Liver (tissue), 9 donors: ENCODE measurements around the gene TBP. TPM values are rescaled to one million over a fixed set of nuclear protein-coding genes. Genes with fewer than 3 reads are reported as not detected.

Source experiments
- DNase-seq: peaks from one replicate; pipeline ENCODE4 v3.0.0-alpha.2; 2017; ENCODE audit warnings: low spot score
- H3K27ac ChIP-seq, 2 donors: one replicate each; pipeline ENCODE4 v1.7.0; 2013; ENCODE audit warnings: inconsistent platforms in 2 of 2, low read length in 2 of 2, control low read depth in 1 of 2, low read depth in 1 of 2, mild to moderate bottlenecking in 1 of 2
- H3K27me3 ChIP-seq, 4 donors: one replicate each; pipeline versions ENCODE4 v1.6.1 to v1.7.0; 2013; ENCODE audit warnings: low read length in 3 of 4, inconsistent platforms in 1 of 4, mild to moderate bottlenecking in 1 of 4, moderate library complexity in 1 of 4; ENCODE audit not compliant: control insufficient read depth in 4 of 4, insufficient read depth in 4 of 4
- H3K36me3 ChIP-seq, 4 donors: one replicate each; pipeline versions ENCODE4 v1.6.1 to v1.7.0; 2013; ENCODE audit warnings: low read length in 3 of 4, mild to moderate bottlenecking in 3 of 4, low read depth in 1 of 4, moderate library complexity in 1 of 4; ENCODE audit not compliant: control insufficient read depth in 4 of 4, insufficient read depth in 3 of 4
- H3K4me1 ChIP-seq, 4 donors: one replicate each; pipeline versions ENCODE4 v1.6.1 to v1.7.0; 2013; ENCODE audit warnings: low read length in 3 of 4, mild to moderate bottlenecking in 3 of 4, moderate library complexity in 1 of 4; ENCODE audit not compliant: control insufficient read depth in 4 of 4, insufficient read depth in 4 of 4
- H3K4me3 ChIP-seq, 3 donors: one replicate each; pipeline versions ENCODE4 v1.6.1 to v1.7.0; 2013; ENCODE audit warnings: low read length in 3 of 3, control low read depth in 1 of 3, low read depth in 1 of 3, mild to moderate bottlenecking in 1 of 3
- H3K9ac ChIP-seq, 2 donors: one replicate each; pipeline ENCODE4 v1.7.0; 2013; ENCODE audit warnings: low read length in 2 of 2, mild to moderate bottlenecking in 2 of 2, moderate library complexity in 2 of 2, control low read depth in 1 of 2, low read depth in 1 of 2
- H3K9me3 ChIP-seq, 4 donors: one replicate each; pipeline versions ENCODE4 v1.6.1 to v1.7.0; 2013; ENCODE audit warnings: low read length in 3 of 4; ENCODE audit not compliant: control insufficient read depth in 4 of 4
- ATF3 ChIP-seq: IDR thresholded peaks from 2 replicates; pipeline ENCODE4 v1.6.1; 2016; ENCODE audit warnings: antibody characterized with exemption
- EGR1 ChIP-seq, 2 donors: IDR thresholded peaks; 2 replicates each; pipeline ENCODE4 v1.6.1; 2016 to 2018; ENCODE audit warnings: antibody characterized with exemption in 2 of 2, low read depth in 2 of 2
- FOXA1 ChIP-seq: IDR thresholded peaks from 2 replicates; pipeline ENCODE4 v1.6.1; 2016; ENCODE audit warnings: antibody characterized with exemption
- FOXA2 ChIP-seq: IDR thresholded peaks from 2 replicates; pipeline ENCODE4 v1.6.1; 2016; ENCODE audit warnings: antibody characterized with exemption
- GABPA ChIP-seq, 2 donors: IDR thresholded peaks in 1 of 2; conservative IDR thresholded peaks in 1 of 2; 2 replicates each; pipeline ENCODE4 v1.6.1; 2016; ENCODE audit warnings: antibody characterized with exemption in 2 of 2, mild to moderate bottlenecking in 1 of 2, moderate library complexity in 1 of 2
- HNF4A ChIP-seq, 2 donors: conservative IDR thresholded peaks; 2 replicates each; pipeline ENCODE4 v1.6.1; 2016; ENCODE audit warnings: antibody characterized with exemption in 2 of 2, mild to moderate bottlenecking in 2 of 2
- HNF4G ChIP-seq: IDR thresholded peaks from 2 replicates; pipeline ENCODE4 v1.6.1; 2016; ENCODE audit warnings: antibody characterized with exemption
- JUND ChIP-seq, 2 donors: IDR thresholded peaks; 2 replicates each; pipeline ENCODE4 v1.6.1; 2016; ENCODE audit warnings: antibody characterized with exemption in 2 of 2
- NR2F2 ChIP-seq: IDR thresholded peaks from 2 replicates; pipeline ENCODE4 v1.6.1; 2016; ENCODE audit warnings: antibody characterized with exemption
- RAD21 ChIP-seq, 2 donors: IDR thresholded peaks; 2 replicates each; pipeline ENCODE4 v1.6.1; 2016; ENCODE audit warnings: antibody characterized with exemption in 2 of 2, mild to moderate bottlenecking in 2 of 2
- REST ChIP-seq: IDR thresholded peaks from 2 replicates; pipeline ENCODE4 v1.6.1; 2016; ENCODE audit warnings: antibody characterized with exemption, mild to moderate bottlenecking
- RXRA ChIP-seq, 2 donors: IDR thresholded peaks; 2 replicates each; pipeline ENCODE4 v1.6.1; 2017 to 2018; ENCODE audit warnings: antibody characterized with exemption in 2 of 2, mild to moderate bottlenecking in 1 of 2
- SP1 ChIP-seq: IDR thresholded peaks from 2 replicates; pipeline ENCODE4 v1.6.1; 2018; ENCODE audit warnings: antibody characterized with exemption, mild to moderate bottlenecking
- TAF1 ChIP-seq: conservative IDR thresholded peaks from 2 replicates; pipeline ENCODE4 v1.6.1; 2016; ENCODE audit warnings: antibody characterized with exemption, mild to moderate bottlenecking
- YY1 ChIP-seq: IDR thresholded peaks from 2 replicates; pipeline ENCODE4 v1.6.1; 2016; ENCODE audit warnings: antibody characterized with exemption, mild to moderate bottlenecking
- ZBTB33 ChIP-seq: IDR thresholded peaks from 2 replicates; pipeline ENCODE4 v1.6.1; 2016; ENCODE audit warnings: antibody characterized with exemption
- WGBS: extraction: QIAGEN DNeasy Blood & Tissue Kit; methylation state at CpG from one replicate; pipeline ENCODE4 v1.1.7; 2013; 5-methylcytosine and 5-hydroxymethylcytosine counted together
- polyA plus RNA-seq, 2 donors: library from polyadenylated mRNA; stranded (reverse) in 1 of 2; unstranded in 1 of 2; fragments of 200-250 nt in 1 of 2; fragments of >200 nt in 1 of 2; fragmentation: Nextera tagmentation in 1 of 2; extraction: Ambion mirVana in 1 of 2; gene quantifications; one replicate each; pipeline versions ENCODE4 v1.2.1 to v1.2.3, GENCODE V29; 2013 to 2015
- total RNA-seq, 2 donors: library from RNA; depleted of rRNA; stranded (reverse); fragments of >200 nt; gene quantifications; one replicate each; pipeline ENCODE4 v1.2.3, GENCODE V29; 2014
- TF ChIP-seq, protein P1 (sequence below): IDR thresholded peaks from 2 replicates; pipeline ENCODE4 v1.6.1; 2016; ENCODE audit warnings: antibody characterized with exemption
- donor health status: healthy.
- donor health status: healthy.
- donor health status: healthy.
- donor health status: healthy.
- donor health status: healthy.

TBP gene
- total and polyA plus RNA-seq, 4 donors, result 4.5 to 7.5 (median 7.3) TPM

DNA sequence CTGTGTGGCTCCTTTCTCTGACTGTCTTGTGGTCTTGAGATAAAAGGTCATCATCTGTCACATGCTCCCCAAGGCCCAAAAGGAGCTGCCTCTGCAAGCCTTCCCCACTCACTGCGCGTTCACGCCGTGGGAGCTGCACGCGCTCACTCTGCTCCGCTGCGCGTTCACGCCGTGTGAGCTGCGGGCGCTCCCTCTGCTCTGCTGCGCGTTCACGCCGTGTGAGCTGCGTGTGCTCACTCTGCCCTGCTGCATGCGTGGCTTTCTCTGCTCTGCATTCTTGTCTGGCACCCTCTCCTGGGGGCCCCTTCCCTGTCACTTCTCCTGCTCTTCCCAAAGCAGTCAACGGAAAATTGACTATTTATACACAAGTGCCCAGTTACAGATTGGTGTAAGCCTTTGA is 43.5 kb upstream of the TBP start:
- Histone ChIP-seq H3K36me3 (no peaks in the 10 kb centered on the region), H3K4me1 (no peaks in the 10 kb centered on the region), H3K27me3 (no peaks in the 10 kb centered on the region), H3K9ac (no peak overlapping the region), H3K27ac (no peak overlapping the region), H3K9me3 (no peaks in the 10 kb centered on the region), H3K4me3 (no peak overlapping the region)
- DNase-seq, result no peak
- WGBS, result 93% methylated on average over 20 of the region's 20 CpGs
- TF ChIP-seq HNF4A (conservative IDR thresholded peaks at IDR 0.05), result no peak

- no peaks in the 10 kb centered on the region for H3K36me3 ChIP-seq
- DNase-seq, result no peak
- H3K27ac ChIP-seq, result no peak overlapping the region
- H3K9me3 ChIP-seq, result no peaks in the 10 kb centered on the region
- 91% methylated on average over 4 of the region's 4 CpGs for WGBS
- TF ChIP-seq ZBTB33 (no peak), JUND (IDR thresholded peaks at IDR 0.05) (no peak), FOXA2 (no peak), RAD21 (IDR thresholded peaks at IDR 0.05) (no peak), ATF3 (no peak), TAF1 (no peak), FOXA1 (no peak), RXRA (IDR thresholded peaks at IDR 0.05) (no peak), NR2F2 (no peak), SP1 (no peak), GABPA (IDR thresholded peaks at IDR 0.05 in 1 of 2, conservative IDR thresholded peaks at IDR 0.05 in 1 of 2) (no peak)
- TF ChIP-seq, protein P1, sequence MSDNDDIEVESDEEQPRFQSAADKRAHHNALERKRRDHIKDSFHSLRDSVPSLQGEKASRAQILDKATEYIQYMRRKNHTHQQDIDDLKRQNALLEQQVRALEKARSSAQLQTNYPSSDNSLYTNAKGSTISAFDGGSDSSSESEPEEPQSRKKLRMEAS, result no peak
- H3K4me3 ChIP-seq, result no peak overlapping the region
- H3K27me3 ChIP-seq, result no peaks in the 10 kb centered on the region
- peaks cover 0 to 2% (median under 1%) of the 10 kb centered on the region in 4 donors for H3K4me1 ChIP-seq
- H3K9ac ChIP-seq, result no peak overlapping the region
These were observed 41.9 kb upstream of the TBP start for GRCh38 chr6:170512249-170512648.

DNA sequence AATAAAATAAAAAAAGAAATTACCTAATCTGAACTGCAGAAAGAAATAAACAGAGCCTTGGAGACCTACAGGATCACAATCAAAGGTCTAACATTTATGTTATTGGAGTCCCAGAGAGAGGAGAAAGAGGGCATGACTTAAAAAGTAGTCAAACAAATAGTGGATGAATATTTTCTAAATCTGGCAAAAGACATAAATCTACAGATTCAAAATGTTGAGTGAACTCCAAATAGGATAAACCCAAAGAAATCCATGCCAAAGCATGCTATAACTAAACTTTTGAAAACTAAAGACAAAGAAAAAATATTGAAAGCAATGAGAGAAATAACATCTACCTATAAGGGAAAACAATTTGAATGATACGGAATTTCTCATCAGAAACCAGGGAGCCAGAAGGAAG is 39.3 kb upstream of the TBP start:
- TF ChIP-seq TAF1 (no peak), RXRA (IDR thresholded peaks at IDR 0.05) (no peak), REST (no peak), NR2F2 (no peak), HNF4A (conservative IDR thresholded peaks at IDR 0.05) (no peak), JUND (IDR thresholded peaks at IDR 0.05) (no peak), HNF4G (no peak), GABPA (IDR thresholded peaks at IDR 0.05 in 1 of 2, conservative IDR thresholded peaks at IDR 0.05 in 1 of 2) (no peak), ATF3 (no peak), FOXA1 (no peak), FOXA2 (no peak), EGR1 (IDR thresholded peaks at IDR 0.05; ENCODE audit: low read depth in 2 of 2) (no peak), YY1 (no peak), ZBTB33 (no peak)
- TF ChIP-seq, protein P1, result no peak
- no peaks in the 10 kb centered on the region for H3K27me3 ChIP-seq
- no peak overlapping the region for H3K27ac ChIP-seq
- H3K9me3 ChIP-seq, result no peaks in the 10 kb centered on the region
- no peak overlapping the region for H3K9ac ChIP-seq
- DNase-seq, result no peak
- WGBS, result 95% methylated on average over 1 of the region's 1 CpG
- H3K36me3 ChIP-seq, result no peaks in the 10 kb centered on the region
- peaks cover 0 to 2% (median under 1%) of the 10 kb centered on the region in 4 donors for H3K4me1 ChIP-seq
- H3K4me3 ChIP-seq, result no peak overlapping the region
